GM10266 (cell line): ENCODE data around the gene SLC66A2.

Experiments used
- DNase-seq: peaks from one replicate; pipeline ENCODE4 v3.0.0; 2012; ENCODE audit errors: extremely low spot score
- TF ChIP-seq, protein P1 (sequence below): IDR thresholded peaks from 2 replicates; pipeline ENCODE4 v1.5.1; 2012; ENCODE audit warnings: mild to moderate bottlenecking, low read depth; ENCODE audit not compliant: control insufficient read depth, insufficient read depth; ENCODE audit errors: missing control alignments

SLC66A2 gene

DNA sequence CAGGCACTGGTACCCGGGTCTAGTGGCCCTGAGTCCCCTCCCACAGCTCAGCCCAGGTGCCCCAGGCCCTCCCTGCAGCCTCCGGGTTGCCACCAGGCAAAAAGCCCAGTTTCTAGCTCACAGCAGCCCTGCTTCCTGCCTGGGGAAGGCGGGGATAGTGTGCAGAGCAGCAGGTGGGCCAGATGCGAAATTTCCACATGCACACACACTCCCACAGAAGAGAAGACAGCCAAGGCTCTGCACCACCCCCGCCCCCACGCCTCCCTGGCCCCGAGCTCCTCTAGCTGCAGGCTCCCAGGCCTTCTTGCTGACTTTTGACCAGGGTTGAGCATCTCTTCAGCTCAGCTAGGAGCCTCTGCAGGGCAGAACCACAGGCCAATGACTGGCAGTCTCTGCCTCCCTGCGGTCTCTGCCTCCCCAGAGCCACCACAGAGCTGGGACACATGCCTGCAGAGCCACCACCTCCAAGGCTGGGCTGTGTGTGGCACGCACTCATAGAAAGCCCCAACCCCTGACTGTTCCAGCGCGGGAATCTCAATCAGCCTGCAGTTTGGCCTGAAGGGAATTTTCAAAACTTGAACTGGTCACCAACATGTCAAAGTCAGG lies 7.2 kb downstream of the SLC66A2 start:
- TF ChIP-seq, protein P1, sequence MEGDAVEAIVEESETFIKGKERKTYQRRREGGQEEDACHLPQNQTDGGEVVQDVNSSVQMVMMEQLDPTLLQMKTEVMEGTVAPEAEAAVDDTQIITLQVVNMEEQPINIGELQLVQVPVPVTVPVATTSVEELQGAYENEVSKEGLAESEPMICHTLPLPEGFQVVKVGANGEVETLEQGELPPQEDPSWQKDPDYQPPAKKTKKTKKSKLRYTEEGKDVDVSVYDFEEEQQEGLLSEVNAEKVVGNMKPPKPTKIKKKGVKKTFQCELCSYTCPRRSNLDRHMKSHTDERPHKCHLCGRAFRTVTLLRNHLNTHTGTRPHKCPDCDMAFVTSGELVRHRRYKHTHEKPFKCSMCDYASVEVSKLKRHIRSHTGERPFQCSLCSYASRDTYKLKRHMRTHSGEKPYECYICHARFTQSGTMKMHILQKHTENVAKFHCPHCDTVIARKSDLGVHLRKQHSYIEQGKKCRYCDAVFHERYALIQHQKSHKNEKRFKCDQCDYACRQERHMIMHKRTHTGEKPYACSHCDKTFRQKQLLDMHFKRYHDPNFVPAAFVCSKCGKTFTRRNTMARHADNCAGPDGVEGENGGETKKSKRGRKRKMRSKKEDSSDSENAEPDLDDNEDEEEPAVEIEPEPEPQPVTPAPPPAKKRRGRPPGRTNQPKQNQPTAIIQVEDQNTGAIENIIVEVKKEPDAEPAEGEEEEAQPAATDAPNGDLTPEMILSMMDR, result no peak
- peak; percentile 53 for DNase-seq

DNA sequence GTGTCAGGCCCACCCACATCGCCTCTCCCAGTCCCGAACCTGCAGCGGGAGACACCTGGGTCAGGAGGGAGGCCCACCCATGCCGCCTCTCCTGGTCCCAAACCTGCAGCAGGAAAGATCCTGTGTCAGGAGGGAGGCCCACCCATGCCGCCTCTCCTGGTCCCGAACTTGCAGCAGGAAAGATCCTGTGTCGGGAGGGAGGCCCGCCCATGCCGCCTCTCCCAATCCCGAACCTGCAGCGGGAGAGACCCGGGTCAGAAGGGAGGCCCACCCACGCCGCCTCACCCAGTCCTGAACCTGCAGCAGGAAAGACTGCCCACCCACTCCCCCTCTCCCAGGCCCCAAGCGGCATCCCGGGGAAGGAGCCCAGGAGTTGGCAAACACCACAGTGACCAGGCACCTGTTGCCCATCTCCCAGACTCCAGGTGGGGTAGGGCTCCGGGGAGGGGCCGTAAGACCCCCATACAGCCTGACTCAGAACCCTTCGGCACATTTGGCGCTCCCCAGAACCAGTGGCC lies 7.8 kb downstream of the SLC66A2 start:
- TF ChIP-seq, protein P1, result no peak
- no peak for DNase-seq

DNA sequence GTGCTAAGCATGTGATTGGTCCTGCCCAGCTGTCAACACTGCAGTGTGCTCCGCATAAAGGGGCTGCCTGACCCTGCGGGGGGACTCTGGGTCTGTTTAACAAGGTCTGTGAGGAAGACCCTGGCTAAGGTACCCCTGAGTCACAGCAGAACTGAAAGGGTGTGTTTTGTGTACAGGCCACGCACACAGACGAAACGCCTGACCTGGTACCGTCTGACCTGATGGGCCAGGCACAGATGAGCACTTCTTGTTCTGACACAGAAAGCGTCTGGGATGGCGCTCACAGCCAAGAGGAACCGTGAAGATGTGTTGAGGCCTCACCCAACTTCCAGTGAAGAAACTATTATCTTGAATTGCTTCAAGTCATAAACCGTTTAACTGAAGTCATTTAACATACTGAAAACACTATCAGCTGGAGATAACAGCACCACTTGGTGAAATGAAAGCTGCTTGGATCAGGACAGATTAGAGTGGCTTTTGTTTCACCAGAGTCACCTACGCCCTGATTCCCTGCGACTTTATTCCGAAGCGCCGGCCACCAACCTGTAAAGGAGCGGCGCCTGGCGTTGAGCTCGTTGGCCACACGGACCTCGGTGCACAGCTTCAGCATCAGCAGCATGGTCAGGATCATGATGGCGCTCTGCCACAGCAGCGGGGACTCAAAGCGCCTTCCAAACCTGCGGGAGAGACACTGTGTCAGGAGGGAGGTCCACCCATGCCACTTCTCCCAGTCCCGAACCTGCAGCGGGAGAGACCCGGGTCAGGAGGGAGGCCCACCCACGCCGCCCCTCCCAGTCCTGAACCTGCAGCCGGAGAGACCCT lies 8.5 kb downstream of the SLC66A2 start:
- DNase-seq, result no peak
- TF ChIP-seq, protein P1, result no peak

DNA sequence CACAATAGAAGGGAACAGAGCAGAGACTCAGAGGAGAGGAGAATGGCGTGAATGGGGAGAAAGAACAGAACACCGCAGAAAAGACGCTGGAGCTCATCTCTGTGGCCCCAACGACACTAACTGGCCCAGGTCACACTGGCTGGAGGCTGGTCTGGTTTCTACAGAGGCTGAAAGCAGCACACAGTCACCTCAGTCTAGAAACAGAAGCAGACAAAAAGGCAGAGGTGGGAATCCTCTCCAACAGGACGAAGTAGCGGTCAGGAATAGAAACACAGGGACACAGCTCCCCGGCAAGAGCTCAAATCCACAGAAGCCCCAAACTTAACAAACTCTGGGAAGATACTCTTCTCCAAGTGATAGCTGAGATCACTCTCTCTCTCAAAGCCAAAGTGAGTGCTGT lies 9.2 kb downstream of the SLC66A2 start:
- TF ChIP-seq, protein P1, result no peak
- no peak for DNase-seq

DNA sequence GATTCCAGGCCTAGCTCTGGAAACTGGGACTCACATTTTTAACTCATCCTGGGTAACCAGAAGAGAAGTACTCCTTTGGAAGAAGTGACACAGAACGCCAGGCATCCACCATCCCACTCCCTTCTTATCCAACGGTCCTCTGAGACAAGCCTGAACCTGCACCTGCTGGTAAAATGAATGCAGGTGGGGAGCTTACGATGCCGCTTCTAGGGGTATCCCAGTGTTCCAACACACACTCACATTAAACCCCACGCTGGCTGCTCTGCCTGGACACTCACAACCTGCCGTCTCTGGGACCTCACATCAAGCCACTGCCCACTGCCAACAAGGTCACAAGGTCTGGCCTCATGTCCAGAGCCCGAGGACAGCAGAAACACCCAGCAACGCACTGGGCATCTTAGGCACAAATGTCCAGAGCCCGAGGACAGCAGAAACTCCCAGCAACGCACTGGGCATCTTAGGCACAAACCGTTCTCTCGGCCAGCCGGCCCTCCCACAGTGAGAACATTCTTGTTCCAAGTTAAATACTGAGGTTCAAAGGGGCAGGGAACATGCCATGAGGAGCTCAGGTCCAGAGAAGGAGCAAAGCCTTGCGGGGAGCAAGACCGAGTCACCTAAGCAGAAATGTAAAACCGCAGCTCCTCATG lies 9.9 kb downstream of the SLC66A2 start:
- no peak for DNase-seq
- TF ChIP-seq, protein P1, result no peak

DNA sequence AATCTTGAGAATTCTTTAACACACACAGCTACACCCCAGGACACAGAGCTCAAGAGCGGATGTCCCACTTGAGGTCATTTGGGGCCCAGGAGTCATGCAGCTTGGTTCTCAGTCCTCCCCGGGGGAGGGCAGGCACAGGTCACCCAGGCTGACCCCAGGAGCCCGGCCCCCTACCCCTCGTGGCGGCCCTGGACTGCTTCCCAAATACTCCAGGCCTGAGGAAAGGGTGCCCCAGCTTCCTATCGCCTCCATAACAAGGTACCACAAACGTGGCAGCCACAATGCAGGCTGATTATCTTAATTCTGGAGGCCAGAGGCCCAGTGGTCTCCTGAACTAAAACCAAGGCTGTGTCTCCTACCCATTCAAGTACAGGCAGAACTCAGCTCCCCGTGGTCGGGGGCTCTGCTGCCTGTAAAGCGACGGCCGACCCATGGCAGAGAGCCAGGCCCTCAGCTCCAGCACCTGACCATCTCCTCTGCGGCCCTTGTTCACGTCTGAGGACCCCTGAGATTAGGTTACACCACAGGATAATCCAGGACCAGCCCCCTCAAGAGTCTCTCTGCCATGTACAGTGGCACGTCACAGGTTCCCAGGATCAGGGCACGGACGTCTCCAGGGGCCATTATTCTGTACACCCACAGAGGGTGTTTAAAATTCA lies 10.5 kb downstream of the SLC66A2 start:
- no peak for DNase-seq
- TF ChIP-seq, protein P1, result no peak
